Loucy (cell line): ENCODE data around the gene LMOD1.

Experiments
- CTCF ChIP-seq: fragments of 200-600 bp; sonication (generic); conservative IDR thresholded peaks from 2 replicates; pipeline ENCODE4 v1.5.1; 2014; ENCODE audit warnings: mild to moderate bottlenecking, antibody characterized with exemption, low read length
- EZH2phosphoT487 ChIP-seq: fragments of 200-600 bp; IDR thresholded peaks from 2 replicates; pipeline ENCODE4 v1.6.1; 2018; ENCODE audit warnings: antibody characterized with exemption, mild to moderate bottlenecking, moderate library complexity, borderline replicate concordance

- TF ChIP-seq CTCF (no peak), EZH2phosphoT487 (no peak)
These were observed 65.3 kb downstream of the LMOD1 start for GRCh38 chr1:201880928-201881571.
